Stimulated activated CD8-positive, alpha-beta memory T cell treated with anti-CD3 and anti-CD28 coated beads, Interleukin-7, amount 100 ng/mL, for 1 hour (primary cell): Measurements from ENCODE around the gene CCDC39.
A peak's percentile ranks its signal among the peaks of the same experiment; 100 is the strongest.

ENCODE experiments used
- DNase-seq, 2 donors: peaks; one replicate each; pipeline ENCODE4 v3.0.0-alpha.2; 2020; ENCODE audit warnings: low read depth in 2 of 2

Gene CCDC39

DNA sequence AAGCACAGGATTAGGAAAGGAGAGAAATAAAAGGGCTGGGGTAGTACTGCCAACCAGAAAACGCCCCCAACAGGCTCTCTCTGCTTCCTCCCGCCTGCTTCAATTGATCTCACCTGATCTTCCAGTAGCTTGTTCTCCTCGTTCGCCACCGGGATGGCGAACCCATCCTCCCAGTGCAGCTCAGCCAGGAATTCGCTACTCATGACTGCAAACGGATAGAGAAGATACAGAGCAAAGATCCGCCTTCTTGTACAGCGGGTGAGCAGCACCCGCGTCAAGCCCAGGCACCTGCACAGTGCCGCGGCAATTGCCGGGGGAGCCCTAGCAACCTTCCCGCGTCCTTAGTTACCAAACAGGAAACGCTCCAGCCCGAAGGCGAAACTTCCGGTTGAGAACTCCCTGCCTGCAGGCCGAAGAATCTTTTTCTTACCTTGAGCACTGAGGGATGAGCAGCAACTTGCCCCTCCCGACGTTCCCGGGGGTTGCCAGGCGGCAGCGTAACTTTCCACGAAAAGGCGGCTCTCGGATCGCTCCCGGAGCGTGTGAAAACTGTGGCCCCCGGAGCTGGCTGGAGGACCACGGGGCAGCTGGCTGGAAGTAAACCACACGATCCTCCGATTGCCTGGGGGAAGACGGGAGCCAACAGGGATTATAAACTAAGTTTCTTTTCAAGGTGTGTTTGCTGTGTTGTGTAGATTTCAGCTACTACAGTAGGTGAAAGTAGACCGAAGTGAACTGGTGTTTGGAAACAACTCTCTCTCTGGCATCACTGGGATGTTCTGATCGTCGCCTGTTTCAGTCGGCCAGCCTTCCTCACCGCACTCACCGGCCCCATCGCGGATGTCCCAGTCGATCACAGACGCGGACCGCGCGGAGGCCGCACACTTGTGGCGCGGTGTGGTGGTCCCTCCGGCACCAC is at the start of gene CCDC39:
Gene CCDC39 (minus strand): TSS at position 312 of the 919 bp plus-strand sequence. CDS start 109 bp downstream, at position 203.
- DNase-seq = peak; percentile 4 to 20

DNA sequence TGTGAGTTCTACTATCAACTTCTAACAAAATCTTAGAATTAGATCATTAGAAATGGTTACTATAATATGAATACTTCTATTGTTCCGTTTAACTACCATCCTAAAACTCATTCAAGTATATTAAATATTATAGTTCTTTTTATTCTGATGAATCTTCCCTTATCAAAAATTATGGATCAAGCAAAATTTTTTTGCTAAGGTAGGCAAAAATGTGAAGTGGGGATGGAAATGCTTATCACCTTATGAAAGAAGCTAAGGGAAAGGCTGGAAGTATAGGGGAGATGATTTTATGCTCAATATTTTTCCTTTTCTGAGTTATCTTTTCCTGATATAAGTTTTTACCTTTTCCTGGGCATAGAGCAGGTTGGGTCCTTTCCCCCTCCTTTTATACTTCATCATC is 40.7 kb upstream of the CCDC39 start:
- DNase-seq = no peak

DNA sequence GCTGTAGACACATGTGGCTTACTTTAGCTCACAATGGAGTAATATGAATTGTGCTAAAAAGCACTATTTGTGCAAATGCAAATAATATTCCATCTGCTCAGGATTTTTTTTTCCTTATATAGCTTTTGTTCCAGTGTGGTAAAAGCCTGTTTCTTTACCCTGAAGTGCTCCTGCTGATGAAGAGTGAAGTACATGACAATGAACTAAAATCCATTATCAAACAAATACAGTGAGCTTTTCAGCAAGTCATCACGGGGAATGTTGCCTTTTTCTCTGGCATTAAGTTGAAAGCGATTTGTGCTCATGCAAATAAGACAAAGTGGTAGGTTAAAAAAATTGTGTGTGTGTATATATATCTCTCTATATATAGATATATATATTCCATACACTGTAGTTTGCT is 28.6 kb upstream of the CCDC39 start:
- no peak for DNase-seq

DNA sequence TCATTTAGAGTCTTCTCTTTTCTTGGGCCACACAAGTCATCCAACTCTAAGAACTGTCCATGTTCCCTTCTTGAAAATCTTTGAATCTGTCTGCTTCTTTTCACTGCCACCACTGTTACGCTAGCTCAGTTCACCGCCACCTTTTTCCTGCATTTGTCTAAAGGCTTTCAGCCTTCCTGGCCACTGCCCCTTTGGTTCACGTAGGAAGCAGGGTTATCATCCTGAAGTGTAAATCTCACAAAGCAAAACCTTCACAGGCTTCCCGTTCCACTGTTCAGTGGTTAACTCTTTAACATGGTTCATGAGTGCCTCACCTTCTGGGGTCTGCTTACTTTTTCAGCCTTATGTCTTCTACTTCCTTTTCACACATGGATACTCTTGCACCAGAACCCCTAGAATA is 26.3 kb upstream of the CCDC39 start:
- DNase-seq = no peak

DNA sequence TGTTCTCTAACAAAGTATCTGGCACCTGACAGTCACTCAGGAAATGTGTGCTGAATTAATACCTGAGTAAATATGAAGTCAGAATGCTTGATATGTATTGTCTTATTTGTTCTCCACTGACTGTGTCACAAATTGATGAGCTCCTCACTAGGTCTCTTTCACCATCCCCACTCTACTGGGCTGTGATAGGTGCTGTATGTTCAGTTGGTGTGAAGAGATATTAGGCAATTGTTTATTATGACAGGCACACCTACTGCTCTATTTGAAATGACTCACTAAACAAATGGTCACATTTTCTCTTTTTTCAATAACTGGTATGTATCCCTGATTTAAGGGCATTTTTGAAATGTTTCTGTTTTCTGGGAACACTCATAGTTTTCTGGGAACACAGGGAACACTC is 25.2 kb upstream of the CCDC39 start:
- no peak for DNase-seq

DNA sequence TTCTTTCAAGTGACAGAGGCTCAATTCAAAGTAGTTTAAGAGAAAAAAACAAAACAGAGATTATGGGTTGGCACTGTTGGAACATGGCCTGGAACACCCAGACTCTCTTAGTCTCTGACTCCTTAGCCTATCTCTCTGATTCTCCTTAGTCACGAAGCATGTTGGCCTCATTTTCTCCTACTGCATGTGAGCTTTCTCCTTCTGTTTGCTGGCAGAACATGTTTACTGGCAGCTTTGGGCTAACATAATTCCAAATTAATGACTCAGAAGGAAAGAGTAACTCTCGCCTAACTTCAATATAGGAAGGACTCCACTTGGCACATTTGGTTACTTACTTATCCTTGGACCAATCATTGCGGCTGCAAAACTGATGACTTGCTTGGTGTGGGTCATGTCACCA is 21.7 kb upstream of the CCDC39 start:
- no peak for DNase-seq

DNA sequence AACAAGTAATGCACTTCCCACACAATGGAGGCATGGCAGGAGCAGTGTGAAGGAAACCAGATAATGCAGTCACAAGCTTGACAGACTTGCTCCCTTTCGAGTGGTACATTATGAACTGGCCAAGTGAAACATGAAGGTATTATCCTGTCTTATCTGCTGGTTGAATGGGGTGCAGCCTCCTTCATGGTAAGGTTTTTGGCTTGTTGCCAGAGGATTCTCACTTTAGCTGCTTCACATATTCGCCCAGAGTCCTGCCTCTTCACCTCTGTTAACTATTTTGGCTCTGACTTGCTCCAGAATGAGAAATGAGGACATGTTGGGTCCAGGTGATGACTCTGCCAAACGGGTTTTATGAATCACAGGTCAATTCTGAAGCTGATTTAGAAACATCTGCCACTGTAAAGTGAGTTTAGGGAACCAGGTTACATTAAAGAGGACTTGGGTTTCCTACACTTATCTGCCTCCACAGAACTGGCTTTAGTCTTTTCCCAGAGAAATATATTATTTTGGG is 19.5 kb upstream of the CCDC39 start:
- no peak for DNase-seq

DNA sequence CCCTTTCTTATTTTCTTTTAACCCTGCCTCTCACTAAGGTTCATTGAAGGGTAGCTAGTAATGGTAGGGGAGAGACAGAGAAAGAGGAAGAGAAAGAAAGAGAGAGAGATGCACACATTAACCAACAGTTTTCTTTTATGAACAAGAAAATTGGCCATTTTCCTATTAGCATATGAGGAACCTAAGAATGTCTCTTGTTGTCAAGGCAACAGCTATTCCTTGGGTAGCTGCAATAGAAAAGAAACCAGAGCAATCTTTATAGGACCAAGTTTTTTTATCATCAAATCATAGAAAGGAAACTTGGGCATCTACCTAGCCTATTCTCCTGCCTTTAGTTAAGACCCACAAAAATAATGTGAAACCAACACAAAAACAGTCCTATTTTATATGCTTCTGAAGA is 15.0 kb upstream of the CCDC39 start:
- DNase-seq = no peak

DNA sequence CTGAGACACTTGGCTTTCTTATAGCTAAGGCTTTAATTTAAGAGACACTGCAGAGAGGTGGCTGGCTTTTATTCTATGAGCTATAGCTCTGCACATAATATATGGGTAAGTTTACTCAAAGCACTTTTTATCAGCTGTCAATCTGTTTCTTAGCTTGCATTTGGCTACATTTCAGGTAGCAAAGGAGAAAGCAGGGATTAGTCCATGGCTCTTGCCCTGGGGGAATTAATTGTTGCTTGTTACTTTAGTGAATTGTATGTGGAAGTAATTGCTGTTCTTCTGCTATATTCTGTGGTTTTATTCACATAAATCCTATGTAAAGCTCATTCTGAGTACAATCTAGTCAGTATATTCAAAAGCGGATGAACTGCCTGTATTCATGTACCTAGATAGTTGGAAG is 14.4 kb upstream of the CCDC39 start:
- DNase-seq = no peak

DNA sequence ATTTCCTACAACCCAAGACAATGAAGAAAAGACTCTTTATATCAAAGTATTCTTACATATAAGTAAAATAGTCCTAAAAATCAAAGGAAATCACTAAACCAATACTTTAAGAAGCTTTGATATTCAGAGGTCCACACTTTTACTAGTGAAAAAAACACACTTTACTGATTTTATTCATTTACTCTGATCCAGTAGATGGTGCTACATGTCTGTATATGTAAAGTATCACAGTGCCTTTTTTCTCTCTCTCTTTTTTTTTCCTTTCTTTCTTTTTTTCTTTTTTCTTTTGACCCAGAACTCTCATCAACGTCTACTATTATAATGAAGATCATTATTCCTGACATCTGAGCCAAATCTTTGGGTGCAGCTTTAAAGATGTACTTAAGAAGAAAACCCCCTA is 10.8 kb upstream of the CCDC39 start:
- DNase-seq = no peak

DNA sequence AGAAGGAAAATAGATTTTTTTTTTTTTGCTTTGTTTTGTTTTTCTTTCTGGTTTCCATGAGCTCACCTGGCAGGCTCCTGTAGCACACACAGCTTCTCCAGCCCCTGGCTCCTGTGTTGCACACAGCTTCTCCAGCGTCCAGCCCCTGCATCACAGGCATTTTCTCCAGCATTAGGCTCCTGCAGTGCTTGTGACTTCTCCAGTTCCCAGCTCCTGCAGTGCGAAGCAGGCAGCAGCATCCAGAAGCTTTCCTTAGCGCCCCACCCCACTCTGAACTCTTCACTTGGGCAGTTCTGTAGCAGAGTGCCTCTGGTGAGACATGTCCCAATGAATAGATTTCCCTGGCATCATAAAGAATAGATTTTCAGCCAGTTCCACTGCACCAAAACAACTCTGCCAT is 5.5 kb upstream of the CCDC39 start:
- DNase-seq = no peak

DNA sequence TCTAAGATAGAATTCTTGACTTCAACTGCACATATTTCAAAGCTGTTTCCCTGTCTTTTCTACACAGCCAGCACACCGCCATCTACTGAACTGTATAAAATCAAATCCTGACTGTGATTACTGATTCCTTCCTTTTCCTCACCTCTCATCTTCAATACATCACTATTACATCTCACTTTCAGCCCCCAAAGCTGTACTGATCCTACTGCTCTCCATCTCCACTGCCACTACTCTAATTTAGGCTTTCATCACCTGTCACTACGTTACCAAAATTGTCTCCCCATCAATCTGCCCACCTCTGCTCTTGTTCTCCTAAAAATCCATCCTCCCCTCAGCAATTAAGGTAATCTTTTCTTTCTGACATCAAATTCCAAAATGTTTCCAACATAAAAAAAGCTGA is 4.5 kb upstream of the CCDC39 start:
- DNase-seq = no peak

DNA sequence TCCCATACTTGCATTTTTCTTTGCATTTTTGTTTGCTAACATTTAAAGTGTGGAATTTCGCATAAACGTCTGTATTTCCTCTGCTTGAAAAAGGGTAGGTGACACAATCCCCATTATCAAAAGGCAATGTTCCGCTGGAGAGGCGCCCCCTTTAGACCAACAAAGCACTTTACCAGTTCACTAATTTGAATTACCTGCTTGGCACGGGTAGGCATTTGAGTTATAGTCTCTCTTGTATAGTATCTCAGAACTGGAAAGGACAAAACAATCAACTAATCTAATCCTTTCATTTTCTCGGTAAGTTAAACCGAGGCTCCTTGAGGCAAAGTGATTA is 775 bp upstream of the CCDC39 start:
- DNase-seq = no peak

DNA sequence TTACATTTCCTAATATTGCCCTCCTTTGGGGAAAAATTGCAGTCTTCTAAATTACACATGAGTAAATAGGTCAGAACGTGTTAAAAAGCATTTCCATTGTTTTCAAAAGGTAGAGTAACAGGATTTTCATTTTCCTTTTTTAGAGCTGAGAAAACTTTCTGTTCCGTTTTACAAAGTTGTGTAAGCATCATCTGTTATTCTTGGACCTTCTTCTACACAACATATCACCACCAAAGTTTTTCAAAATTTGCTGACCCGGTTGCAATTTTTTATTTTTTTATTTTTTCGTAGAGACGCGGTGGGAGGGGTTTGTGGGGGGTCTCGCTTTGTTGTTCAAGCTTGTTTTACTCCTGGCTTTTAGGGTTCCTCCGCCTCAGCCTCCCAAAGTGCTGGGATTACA is 1.1 kb downstream of the CCDC39 start:
- no peak for DNase-seq

DNA sequence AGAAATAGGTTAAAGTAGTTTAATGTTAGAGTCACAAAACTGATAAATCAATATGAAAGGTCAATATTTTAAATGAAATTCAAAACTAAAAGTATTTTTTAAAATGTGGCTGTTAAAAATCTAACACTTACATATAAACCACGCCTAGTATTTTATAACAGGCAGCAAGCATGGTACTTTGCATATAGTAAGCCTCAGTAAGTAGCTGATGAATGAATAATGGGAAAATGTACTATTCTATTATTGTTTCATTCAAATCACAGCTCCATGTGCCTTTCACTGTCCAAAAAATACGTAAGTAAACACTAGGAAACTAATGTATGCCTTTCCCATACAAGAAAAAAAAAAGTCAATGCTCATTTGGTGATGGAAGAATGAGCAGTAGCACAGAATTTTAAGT is 17.8 kb downstream of the CCDC39 start:
- no peak for DNase-seq

DNA sequence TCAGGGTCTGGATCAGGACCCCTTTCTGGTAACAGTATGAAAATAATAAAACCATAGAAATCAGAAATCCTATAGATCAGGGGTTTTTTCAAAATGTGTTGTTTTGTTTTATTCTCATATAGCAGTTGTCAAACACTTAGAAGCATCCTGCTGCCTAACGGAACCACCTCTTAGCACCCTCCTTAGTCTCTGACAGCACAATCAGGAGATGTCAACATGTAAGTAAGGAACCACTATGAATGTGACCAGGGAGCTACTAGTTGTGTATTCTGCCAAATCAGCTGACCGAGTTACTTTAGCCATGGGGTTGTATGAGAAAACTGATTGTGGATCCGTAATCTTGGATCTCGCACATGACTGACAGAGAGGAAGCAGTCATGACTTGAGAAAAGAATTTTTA is 22.2 kb downstream of the CCDC39 start:
- no peak for DNase-seq

DNA sequence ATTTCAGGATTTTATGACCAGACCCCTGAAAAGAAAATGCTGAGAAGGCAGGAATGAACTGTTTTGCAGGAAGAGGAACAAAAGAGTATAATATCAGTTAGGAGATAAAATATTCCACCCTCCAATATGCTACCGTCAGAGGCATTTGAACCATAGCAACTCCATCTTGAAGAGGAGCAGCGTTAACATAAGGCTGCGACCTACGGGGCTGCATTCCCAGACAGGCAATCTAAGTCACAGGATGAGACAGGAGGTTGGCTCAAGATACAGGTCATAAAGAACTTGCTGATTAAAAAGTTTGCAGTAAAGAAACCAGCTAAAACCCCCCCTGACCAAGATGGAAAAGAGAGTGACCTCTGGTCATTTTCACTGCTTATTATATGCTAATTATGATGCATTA is 22.9 kb downstream of the CCDC39 start:
- no peak for DNase-seq

DNA sequence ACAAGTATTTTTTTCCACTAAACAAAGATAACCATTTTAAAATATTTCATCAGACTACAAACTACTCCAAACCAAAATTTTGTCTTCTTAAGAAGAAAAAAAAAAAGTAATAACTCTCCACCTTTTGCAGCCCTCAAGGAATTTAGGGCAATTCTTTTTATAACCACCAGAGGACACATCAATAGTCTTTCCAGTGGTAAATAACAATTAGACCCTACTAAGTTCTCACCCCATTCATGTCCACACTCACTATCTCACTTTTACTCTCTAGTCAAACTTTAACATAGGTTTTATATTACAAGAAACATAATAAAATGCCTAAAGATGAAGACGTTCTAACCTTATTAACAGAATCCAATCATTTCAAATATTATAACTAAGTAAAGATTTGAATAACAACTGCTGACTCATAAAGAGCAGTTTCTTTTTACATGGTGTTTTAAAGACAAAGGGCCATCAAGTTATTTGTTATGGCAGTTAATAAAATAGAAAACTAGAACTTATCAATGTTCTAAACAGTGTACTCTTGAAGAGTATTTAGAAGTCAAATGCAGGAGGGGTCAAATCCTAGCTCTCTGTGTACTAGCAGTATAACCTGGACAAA is 33.0 kb downstream of the CCDC39 start:
- DNase-seq = no peak

DNA sequence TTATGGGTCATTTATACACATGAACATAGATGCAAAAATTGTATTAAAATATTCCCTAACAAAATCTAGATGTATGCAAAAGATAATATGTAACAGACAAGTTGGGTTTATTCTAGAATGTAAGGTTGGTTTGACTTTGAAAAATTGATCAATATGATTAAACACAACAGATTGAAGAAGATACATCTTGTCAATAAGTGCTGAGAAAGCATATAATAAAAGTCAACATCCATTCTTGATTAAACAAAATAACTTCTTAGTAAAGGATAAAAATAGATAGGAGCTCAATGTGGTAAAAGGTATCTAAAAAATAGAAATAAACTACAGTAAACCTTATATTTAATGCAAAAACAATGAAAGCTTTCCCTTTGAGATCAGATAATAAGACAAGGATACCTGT is 38.3 kb downstream of the CCDC39 start:
- no peak for DNase-seq

DNA sequence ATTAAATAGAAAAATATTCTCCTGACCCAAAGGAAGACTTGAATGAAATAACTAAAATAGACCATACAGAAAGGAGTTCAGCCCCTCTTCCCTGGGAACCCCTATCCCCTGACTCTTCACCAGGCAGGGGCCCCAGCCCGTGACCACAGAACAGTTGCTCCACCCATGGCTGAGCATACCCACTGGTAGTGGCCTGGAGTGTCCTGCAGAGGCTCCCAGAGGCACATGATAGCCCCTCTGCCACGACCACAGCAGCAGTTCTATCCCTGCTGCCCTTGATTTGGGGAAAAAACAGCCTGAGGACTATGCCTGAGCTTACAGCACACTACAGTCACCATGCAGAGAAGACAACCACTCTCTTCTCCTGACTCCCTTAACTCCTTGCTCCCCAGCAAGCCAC is 45.6 kb downstream of the CCDC39 start:
- DNase-seq = no peak

DNA sequence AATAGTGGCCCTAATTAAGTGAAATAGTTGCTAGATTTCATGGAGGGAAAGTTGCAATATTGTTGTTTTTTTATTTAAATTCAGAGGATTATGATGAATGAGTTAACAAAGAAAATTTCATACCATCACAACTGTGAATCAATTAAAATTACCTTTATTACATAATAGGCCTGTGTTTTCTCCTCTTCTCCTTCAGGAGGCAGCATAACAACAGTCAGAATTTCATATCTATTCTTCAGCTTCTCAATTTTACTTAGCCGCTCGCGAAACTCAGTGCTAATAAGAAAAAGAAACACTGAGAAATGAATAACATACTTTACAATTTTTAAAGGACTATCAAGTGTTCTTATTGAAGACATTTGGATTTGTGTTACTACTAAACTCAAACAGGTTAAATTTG is 48.0 kb downstream of the CCDC39 start:
- DNase-seq = no peak

DNA sequence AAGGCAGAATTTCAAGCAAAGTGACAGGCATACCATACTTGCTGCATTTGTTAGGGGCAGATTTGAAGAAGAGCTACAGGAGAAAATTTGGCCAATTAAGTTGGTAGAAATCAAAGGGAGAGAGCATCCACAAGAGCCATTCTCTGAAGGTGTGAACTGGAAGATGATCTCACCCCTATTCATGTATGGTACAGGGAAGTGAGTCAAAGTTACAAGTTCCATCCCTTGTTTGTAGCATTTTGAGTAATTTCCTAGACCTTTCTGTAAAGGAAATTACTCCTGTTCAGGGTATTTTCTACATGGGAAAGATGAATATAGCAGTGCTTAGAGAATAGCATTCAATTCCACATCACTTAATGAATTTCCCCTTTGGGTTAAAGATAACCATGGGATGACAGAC is 48.9 kb downstream of the CCDC39 start:
- DNase-seq = no peak

DNA sequence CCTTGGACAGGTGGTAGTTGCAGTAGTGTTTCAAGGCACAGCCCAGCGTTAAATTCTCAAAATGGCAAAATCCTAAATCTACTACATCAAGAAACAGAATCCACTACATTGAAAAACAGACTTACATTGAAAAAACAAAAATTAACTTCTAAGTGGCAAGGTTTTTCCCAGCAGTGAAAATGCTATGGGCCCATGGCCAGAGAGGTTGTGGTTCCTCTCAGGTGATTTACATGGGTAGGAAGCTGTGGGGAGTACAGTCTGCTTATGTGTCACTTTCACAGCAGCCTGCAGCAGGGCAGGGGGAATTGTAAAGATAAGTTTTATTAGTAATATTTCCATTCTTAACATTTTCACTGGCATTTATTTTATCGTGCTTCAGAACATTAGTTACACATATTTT is 52.4 kb downstream of the CCDC39 start:
- no peak for DNase-seq
